ENCODE results near the gene OR9I1.

The OR9I1 gene, protein sequence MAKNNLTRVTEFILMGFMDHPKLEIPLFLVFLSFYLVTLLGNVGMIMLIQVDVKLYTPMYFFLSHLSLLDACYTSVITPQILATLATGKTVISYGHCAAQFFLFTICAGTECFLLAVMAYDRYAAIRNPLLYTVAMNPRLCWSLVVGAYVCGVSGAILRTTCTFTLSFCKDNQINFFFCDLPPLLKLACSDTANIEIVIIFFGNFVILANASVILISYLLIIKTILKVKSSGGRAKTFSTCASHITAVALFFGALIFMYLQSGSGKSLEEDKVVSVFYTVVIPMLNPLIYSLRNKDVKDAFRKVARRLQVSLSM

DNA sequence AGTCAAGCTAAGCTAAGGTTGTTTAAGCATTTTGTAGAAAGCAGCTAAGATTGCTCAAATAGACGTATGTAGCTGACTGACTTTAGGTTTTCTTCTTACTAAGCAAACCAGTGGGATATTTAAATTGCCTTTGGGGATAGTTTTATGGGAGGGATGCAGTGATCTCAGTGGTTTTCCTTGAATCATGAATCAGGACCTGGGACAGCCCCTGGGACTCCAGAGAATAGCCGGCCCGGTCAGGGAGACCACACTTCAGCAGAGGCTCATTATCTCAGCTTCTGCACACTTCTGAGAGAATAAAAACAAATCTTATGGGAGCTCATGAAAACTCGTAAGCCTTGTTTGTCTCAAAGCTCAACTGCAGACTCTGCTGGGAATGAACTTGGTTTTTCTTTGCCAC, at the start of gene OR9I1:
TSS of gene OR9I1 (minus strand) at position 62 of the 400 bp plus-strand sequence. CDS start 6,086 bp downstream, outside the sequence.
- FAIRE-seq: no peak

DNA sequence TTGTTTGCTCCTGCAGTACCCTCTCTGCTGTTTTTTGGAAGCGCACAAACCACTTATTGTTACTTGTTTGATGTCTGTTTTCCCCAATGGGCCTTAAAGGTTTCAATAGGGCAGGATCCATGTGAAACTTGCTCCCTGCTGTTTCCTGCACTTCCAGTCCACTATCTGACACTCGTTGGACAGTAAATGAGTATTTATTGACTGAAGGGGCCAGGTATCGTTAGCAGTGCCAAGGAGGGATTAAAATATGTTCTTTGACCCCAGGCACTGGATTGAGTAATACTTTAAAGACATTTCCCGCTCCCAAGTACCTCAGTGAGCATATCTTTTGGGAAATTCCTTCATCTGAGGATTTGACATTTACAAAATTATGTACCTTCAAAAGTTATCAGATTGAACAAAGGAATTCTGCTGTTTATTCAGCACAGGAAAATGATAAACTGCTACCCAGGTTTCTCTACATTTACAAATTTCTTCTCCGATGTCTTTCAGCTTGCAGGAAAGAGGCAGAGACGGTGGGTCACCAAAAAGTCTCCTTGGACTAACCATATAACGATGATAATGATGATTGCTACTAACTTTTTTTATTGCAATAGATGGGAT, 40.3 kb upstream of the OR9I1 start:
- FAIRE-seq: no peak
- no peak for DNase-seq (ENCODE audit: insufficient read length, low spot score)

More for the DNA sequence above, at the start of gene OR9I1:
- DNase-seq (ENCODE audit: insufficient read length, low spot score): no peak

DNA sequence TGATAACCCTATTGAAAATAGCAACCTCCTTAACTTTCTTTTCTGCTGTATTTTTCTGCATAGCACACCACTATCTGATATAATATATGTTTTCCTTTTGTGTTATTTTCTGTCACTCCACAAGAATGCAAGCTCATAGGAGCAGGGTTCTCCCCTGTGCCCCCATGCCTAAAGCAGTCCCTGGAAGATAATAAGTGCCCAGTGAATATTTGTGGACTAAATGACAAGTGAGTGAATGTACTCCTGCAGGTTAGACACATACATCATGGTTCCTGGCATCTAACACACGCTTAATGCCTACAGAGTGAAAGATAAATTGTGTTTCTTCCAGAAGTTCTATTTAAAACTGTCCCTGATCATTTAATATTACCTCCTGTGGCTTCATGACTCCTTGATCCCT, 39.7 kb upstream of the OR9I1 start:
- FAIRE-seq (no peak), DNase-seq (ENCODE audit: insufficient read length, low spot score) (no peak)

DNA sequence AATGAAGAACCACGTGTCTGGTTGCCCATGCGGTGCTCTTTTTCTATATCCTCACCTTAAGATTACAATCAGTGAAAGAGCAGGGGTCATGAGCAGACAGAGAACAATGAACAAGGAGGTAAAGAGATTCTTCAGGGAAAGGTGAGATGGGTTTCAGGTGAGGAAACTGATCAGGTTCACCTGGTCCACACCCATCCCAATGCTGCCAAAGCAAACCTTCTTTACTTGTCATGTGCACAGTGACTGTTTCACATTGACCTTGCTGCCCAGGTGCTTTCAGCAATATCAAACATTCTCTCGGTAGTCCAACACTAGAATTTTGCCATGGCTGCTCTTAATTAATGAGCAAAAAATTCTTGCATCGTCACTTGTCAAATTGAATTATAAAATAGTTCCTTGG, 39.1 kb upstream of the OR9I1 start:
- DNase-seq (ENCODE audit: insufficient read length, low spot score) (no peak), FAIRE-seq (no peak)

DNA sequence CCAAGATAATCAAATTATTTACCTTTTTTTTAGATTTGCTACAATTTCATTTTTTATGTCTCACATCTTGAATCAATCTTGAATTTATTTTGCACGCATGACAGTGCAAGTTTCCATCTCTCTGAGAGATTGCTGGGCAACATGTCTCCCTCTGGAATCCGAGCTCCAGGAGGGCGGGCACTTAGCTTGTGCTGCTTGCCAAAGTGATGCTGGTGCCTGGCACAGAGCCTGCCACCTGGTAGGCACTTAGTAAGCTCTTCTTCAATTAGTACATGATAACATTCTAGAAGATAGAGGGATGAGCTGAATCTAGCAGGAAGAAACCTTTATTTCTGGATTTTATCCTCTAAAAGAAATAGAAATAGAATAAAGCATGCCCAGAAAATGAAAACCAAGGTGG, 27.5 kb upstream of the OR9I1 start:
- no peak for DNase-seq (ENCODE audit: insufficient read length, low spot score)
- no peak for FAIRE-seq

DNA sequence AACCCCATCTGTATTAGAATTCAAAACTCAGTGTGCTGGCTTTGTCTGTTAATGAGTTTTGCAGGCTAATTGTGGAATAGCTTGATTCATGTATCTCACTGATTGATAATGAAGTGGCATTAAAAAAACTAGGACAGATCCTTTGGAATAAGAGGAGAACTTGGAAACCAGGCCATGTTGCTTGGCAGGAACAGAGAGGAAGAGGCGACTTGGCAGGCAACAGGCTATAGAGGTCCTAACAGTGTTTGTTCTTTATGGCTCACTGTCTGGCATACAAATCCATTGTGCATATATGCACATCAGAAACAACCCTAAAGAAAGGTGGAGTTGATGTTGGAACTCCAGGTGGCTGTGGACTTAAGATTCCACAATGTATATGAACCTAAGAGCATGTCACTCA, 17.4 kb upstream of the OR9I1 start:
- no peak for DNase-seq (ENCODE audit: insufficient read length, low spot score)
- no peak for FAIRE-seq

DNA sequence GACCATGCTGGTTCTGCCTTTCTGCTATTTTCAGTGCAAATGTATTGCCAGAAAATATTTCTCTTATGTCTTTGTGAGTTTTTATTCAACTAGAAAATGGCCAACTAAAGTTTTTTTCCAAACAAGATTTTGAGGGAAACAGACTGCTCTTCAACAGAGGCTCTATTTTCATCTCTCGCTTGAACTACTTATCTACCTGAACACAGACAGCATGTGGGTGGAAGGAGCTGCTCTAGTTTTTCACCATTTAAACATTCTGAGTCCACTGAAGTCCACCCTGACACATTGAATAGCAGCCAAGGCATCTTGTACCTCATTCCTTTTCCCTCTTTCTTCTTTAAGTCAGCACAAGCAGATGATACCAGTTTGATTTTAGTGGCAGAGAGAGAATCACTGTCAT, 9.8 kb upstream of the OR9I1 start:
- FAIRE-seq (no peak), DNase-seq (ENCODE audit: insufficient read length, low spot score) (no peak)

DNA sequence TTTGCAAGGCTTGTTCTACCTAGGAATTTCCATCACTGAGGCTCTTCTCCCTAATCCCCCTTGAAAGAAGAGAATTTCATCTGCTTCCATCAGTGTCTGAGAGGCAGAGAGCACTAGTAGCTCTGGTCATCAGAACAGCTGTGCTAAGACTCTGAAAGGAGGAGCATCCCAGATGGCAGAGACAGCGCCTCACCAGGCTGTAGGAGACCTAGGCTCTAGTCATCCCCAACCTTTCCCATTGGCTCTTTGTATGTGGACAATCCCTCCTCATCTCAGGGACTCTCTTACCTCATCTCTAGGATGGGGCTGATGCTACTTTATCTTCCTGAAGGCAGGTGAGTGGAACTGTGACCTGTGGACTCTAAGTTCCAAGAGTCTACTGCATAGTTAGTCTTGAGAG, 8.8 kb upstream of the OR9I1 start:
- DNase-seq (ENCODE audit: insufficient read length, low spot score): no peak
- FAIRE-seq: no peak

DNA sequence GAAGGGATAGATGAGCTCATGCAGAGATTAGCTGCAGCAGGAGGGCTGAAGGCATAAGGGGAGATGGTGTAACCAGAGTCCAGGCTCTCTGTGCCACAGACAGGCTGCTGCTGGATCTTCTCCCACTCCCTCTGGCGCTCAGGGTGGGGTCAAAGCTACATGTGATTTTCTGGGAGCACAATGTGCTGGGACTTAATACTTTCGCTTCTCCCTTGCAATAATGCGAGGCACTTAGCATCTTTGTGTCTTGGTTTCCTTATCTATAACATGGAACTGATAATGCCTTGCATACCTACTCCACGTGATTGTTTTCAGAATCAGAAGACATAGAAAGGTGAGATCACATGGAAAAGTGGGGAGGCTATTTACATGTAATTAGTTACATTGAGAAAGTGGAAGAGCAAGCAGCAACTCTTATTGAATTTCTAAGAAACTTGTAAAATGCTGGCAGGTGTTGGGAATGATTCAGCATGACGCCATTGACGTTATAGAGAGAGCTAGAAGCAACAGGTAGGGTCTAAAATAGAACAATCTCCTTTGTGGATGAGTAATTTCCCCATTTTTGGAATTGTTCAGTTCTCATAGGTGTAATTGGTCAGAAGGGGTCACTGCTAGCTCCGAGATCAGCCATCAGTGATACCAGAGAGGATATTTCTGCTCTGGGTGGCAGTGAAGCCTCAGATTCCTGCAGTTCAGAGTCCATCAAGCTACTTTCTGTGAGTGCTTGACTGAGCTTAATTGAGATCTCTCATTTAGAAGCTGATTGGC, 8.2 kb upstream of the OR9I1 start:
- no peak for DNase-seq (ENCODE audit: insufficient read length, low spot score)
- no peak for FAIRE-seq

DNA sequence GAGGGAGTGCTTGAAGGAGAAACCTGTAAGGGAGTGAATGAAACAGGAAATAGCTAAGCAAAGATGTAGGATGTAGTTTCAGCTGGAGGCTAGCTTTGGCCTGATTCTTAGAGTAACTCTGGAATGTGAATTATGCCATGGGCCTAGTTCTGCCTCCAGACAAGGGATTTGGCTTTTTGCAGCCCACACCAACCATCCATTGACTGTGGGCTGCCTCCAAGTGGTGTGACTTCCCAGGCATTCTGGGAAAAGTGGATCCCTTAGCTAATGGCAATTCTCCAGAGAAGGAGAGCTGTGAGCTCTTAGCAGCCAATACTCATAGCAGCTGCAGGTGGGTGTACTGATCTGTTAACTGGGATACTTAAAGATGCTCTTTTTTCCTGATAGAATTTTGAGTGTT, 2.0 kb upstream of the OR9I1 start:
- DNase-seq (ENCODE audit: insufficient read length, low spot score) (no peak), FAIRE-seq (no peak)

DNA sequence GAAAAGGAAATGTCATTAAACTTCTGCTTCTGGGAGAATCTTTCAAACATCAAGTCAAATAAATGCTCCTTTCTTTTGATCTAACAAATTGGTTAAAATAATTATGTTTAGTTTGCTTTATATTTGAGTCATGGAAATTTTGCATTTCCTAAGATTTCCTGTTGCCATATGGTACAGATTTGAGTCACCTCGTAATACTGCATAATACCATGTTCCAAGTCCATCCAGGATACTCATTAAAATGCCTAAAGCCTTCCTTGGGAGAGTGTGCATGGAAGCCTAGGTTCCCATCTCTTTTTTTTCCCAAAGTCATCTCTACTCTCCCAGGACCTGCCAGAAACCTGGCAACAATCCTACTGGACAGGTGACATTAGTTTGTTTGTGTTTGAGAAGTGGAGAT, 4.2 kb downstream of the OR9I1 start:
- DNase-seq (ENCODE audit: insufficient read length, low spot score) (no peak), FAIRE-seq (no peak)

DNA sequence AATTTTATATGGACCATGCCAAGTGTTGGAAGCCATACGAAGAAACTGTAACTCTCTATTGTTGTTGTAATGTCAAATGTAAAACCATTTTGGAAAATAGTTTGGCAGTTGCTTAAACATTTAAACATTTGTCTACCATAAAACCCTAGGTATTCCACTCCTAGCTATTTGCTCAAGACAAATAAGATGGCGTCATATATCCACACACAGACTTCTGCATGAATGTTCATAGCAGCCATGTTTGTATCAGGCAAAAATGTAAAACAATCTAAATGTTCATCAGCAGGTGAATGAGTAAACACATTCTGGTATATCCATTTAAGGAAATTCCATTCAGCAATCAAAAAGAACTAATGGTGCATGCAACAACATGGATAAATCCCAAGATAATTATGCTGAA, 27.9 kb downstream of the OR9I1 start:
- no peak for FAIRE-seq
- DNase-seq (ENCODE audit: insufficient read length, low spot score): no peak

DNA sequence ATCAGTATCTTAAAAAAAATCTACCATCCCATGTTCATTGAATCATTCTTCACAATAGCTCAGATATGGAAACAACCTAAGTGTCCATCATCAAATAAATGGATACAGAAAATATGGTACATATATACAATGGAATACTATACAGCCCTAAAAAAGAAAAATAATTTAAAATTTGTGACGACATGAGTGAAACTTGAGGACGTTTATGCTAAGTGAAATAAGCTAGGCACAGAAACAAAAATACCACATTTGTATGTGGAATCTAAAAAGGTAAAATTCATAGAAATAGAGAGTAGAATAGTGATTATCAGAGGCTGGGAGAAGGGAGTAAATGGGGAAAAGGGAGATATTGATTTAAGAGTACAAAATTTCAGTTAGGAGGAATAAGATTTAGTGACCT, 38.8 kb downstream of the OR9I1 start:
- DNase-seq (ENCODE audit: insufficient read length, low spot score) (no peak), FAIRE-seq (no peak)

DNA sequence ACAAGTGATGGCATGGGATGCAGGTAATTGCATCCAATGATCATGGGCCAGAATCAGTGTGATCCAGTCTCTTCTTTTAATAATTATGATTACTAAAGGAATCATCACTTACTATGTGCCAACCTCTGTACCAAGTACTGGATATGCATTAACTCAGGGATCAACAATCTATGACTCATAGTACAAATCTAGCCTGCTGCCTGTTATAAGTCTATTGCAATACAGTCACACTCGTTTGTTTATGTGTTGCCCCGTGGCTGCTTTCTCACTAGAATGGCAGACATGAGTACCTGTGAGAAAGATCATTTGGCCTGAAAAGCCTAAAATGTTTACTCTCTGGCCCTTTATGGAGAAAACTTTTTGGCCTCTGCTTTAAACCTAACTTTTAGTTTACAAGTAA, 49.5 kb downstream of the OR9I1 start:
- FAIRE-seq (no peak), DNase-seq (ENCODE audit: insufficient read length, low spot score) (no peak)

DNA sequence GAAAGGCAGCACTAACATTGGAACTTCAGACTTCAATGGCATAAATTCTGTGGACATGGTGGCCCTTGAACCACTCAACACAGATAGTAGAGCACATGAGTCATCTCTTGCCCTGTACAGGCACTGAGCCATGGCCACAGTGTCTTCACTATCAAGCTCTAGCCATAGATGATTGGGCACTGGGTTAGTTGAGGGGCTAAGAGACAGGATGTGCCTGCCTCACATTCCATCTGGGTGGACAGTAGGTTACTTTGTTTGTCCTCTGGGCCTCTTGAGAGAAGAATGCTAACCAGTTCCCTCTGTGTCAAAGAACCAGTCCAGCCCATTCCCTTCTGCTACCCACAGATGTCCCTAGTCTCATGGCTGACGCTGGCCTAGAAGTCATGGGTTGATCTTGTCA, 54.7 kb downstream of the OR9I1 start:
- no peak for FAIRE-seq
- no peak for DNase-seq (ENCODE audit: insufficient read length, low spot score)

DNA sequence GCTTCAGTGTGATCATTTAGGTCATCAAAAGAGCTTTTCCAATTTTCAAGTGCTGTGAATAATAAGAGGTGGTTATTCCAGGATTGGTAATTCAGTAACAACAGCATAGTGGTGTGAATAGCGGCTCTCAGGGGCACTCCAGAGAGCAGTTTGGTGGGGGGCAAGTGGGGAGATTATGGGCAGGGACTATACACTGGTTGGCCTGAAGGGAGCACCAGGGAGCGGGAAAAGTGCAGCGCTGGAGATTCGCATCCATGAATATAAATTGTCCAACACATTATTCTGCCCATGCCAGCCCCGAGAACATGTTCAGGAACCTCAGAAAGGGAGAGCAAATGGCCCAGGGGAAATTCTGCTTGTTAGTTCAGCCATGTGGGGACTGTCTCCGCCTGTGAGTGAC, 56.7 kb downstream of the OR9I1 start:
- DNase-seq (ENCODE audit: insufficient read length, low spot score): no peak
- FAIRE-seq: no peak

DNA sequence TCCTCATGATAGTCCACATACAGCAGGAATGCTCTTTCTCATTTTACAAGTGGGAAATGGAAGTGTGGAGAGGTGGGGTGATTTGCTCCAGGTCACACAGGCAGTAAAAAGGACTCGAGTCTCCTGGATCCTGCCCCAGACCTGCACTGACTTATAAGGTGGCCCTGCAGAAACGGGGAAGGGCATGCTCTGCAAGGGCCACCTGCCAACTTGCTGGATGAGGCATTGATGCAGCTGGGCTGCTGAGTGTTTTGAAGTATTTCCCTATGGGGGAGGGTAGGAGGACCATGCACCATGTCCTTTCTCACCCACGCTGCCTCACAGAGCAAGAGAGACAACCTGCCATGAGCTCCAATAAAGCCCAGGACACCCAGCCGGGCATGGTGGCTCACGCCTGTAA, 57.6 kb downstream of the OR9I1 start:
- DNase-seq (ENCODE audit: insufficient read length, low spot score) (no peak), FAIRE-seq (no peak)
